ENCODE measurements around the gene ZBTB22.
"Not testable (repeated sequence)": the region's sequence is repeated elsewhere in the genome, so short reads cannot be mapped to it uniquely, and the experiment has no call there.

ZBTB22 gene

GRCh38 chr6:33298773-33299236 is 18.7 kb downstream of the ZBTB22 start, which contains the start of gene RGL2:
TSS of gene RGL2 (minus strand) at chr6:33298942. CDS start at chr6:33298610, 332 bp downstream.
- DNase-seq (ENCODE audit: low read depth): peak; percentile 73

GRCh38 chr6:33297956-33298772 is 19.4 kb downstream of the ZBTB22 start:
- peak; percentile 92 for DNase-seq (ENCODE audit: low read depth)

- DNase-seq (ENCODE audit: low read depth): no peak
Measured at GRCh38 chr6:33297406-33297955, 20.1 kb downstream of the ZBTB22 start.

- DNase-seq (ENCODE audit: low read depth): no peak
Measured at GRCh38 chr6:33296797-33297405, 20.6 kb downstream of the ZBTB22 start.

- no peak for DNase-seq (ENCODE audit: low read depth)
Measured at GRCh38 chr6:33295621-33296369, 21.7 kb downstream of the ZBTB22 start.

GRCh38 chr6:33294086-33294823 is 23.3 kb downstream of the ZBTB22 start:
- no peak for DNase-seq (ENCODE audit: low read depth)

GRCh38 chr6:33292996-33293682 is 24.4 kb downstream of the ZBTB22 start:
- no peak for DNase-seq (ENCODE audit: low read depth)

GRCh38 chr6:33290459-33290858 is 27.1 kb downstream of the ZBTB22 start:
- no peak for DNase-seq (ENCODE audit: low read depth)

- no peak for DNase-seq (ENCODE audit: low read depth)
Measured at GRCh38 chr6:33289784-33290315, 27.7 kb downstream of the ZBTB22 start.

- peak; percentile 93 for DNase-seq (ENCODE audit: low read depth)
Measured at GRCh38 chr6:33288921-33289783, 28.4 kb downstream of the ZBTB22 start, which contains the start of the genes PFDN6 and WDR46. TSS of gene PFDN6 (plus strand) at chr6:33289601. CDS start at chr6:33289857, 256 bp downstream. TSS of gene WDR46 (minus strand) at chr6:33289239. CDS start at chr6:33289170, 69 bp downstream.

GRCh38 chr6:33288141-33288920 is 29.2 kb downstream of the ZBTB22 start:
- no peak for DNase-seq (ENCODE audit: low read depth)

GRCh38 chr6:33286946-33287914 is 30.3 kb downstream of the ZBTB22 start:
- no peak for DNase-seq (ENCODE audit: low read depth)

GRCh38 chr6:33285214-33285613 is 32.3 kb downstream of the ZBTB22 start:
- not testable (repeated sequence) for DNase-seq (ENCODE audit: low read depth)

- DNase-seq (ENCODE audit: low read depth): no peak
Measured at GRCh38 chr6:33280539-33280938, 37.0 kb downstream of the ZBTB22 start.

GRCh38 chr6:33279971-33280511 is 37.5 kb downstream of the ZBTB22 start:
- peak; percentile 50 for DNase-seq (ENCODE audit: low read depth)

- no peak for DNase-seq (ENCODE audit: low read depth)
Measured at GRCh38 chr6:33279257-33279695, 38.3 kb downstream of the ZBTB22 start.

- DNase-seq (ENCODE audit: low read depth): no peak
Measured at GRCh38 chr6:33278810-33279209, 38.7 kb downstream of the ZBTB22 start.

Measured in EH (cell line).